Hair follicle dermal papilla cell (primary cell): ENCODE results near the gene C9orf152. TPM values are rescaled to one million over a fixed set of nuclear protein-coding genes. Genes with fewer than 3 reads are reported as not detected.

Experiments
- total RNA-seq: library from RNA; depleted of rRNA; stranded (reverse); fragments of >200 nt; gene quantifications from 2 replicates; pipeline ENCODE4 v1.2.3, GENCODE V29; 2012

C9orf152 gene
- not detected in 2 replicates for total RNA-seq

GRCh38 chr9:110208031-110208430 lies at the start of gene C9orf152:
Gene C9orf152, minus strand, starts transcription at chr9:110208159. Its CDS starts 580 bp downstream, at chr9:110207579.

GRCh38 chr9:110256380-110257096 lies 48.6 kb upstream of the C9orf152 start, which contains the start of gene TXN:
Gene TXN, minus strand, starts transcription at chr9:110256507. Its CDS starts 72 bp downstream, at chr9:110256435.

Other genes starting within 250 kb of the C9orf152 start
- 177 and 267 TPM in 2 replicates for gene TXN, start 48.3 kb upstream of the C9orf152 start, total RNA-seq
- not detected in 2 replicates for gene TXNDC8, start 129.7 kb upstream of the C9orf152 start, total RNA-seq